IMR-90 (cell line): ENCODE measurements around the gene PARP14. TPM values are rescaled to one million over a fixed set of nuclear protein-coding genes. Genes with fewer than 3 reads are reported as not detected.

ENCODE experiments used
- ATAC-seq: fragments of 200-7000 bp; cut with Tn5 transposase; 2 replicates; pipeline ENCODE4 v1.9.1; 2020; ENCODE audit warnings: low read depth, mild to moderate bottlenecking, moderate library complexity
- BruUV-seq: library from RNA; stranded (reverse); fragments of 400-500 nt; replicated peaks from 2 replicates; lab custom pipeline; 2021; lab: Mats Ljungman, UMichigan
- CTCF ChIA-PET: fragments of 300-600 bp; formaldehyde crosslinking; extraction: SDS; loops from one replicate; lab custom pipeline; 2021; ENCODE audit warnings: antibody characterized with exemption; lab: Yijun Ruan, JAX
- POLR2A ChIA-PET: fragments of 300-600 bp; sonication (Branson Sonifier 250); formaldehyde crosslinking; loops from one replicate; lab custom pipeline; 2022; ENCODE audit warnings: antibody characterized with exemption; ENCODE audit not compliant: unreplicated experiment; lab: Charles Lee
- DNase-seq: peaks from one replicate; pipeline ENCODE4 v3.0.0; 2013
- H2AFZ ChIP-seq: replicated peaks from 2 replicates; pipeline ENCODE3; 2013; ENCODE audit warnings: low read length, mild to moderate bottlenecking; ENCODE audit not compliant: poor library complexity
- H2AK5ac ChIP-seq: 2 replicates; pipeline ENCODE4 v1.6.1; 2013; ENCODE audit warnings: low read depth, low read length, inconsistent platforms
- H2AK9ac ChIP-seq: replicated peaks from 2 replicates; pipeline ENCODE3; 2013; ENCODE audit warnings: mild to moderate bottlenecking, low read depth, low read length, moderate library complexity; ENCODE audit not compliant: poor library complexity
- H2BK120ac ChIP-seq: 2 replicates; pipeline ENCODE4 v1.6.1; 2013; ENCODE audit warnings: low read depth, low read length, inconsistent platforms
- H2BK15ac ChIP-seq: 3 replicates; pipeline ENCODE4 v1.6.1; 2013; ENCODE audit warnings: low read depth, low read length, inconsistent platforms
- H2BK20ac ChIP-seq: 2 replicates; pipeline ENCODE4 v1.6.1; 2013; ENCODE audit warnings: low read depth, mild to moderate bottlenecking, inconsistent platforms, low read length, moderate library complexity
- H2BK5ac ChIP-seq: 2 replicates; pipeline ENCODE4 v1.6.1; 2013; ENCODE audit warnings: mild to moderate bottlenecking, low read depth, low read length, inconsistent platforms; ENCODE audit not compliant: poor library complexity, severe bottlenecking
- H3K14ac ChIP-seq: replicated peaks from 2 replicates; pipeline ENCODE4 v1.6.1; 2013; ENCODE audit warnings: low read depth, low read length, inconsistent platforms
- H3K18ac ChIP-seq: 2 replicates; pipeline ENCODE4 v1.6.1; 2013; ENCODE audit warnings: low read depth, low read length, control low read depth
- H3K23ac ChIP-seq: 2 replicates; pipeline ENCODE4 v1.6.1; 2013; ENCODE audit warnings: low read depth, low read length, inconsistent platforms
- H3K27ac ChIP-seq: 2 replicates; pipeline ENCODE4 v1.5.1; 2013; ENCODE audit warnings: mild to moderate bottlenecking, control low read depth, low read length; ENCODE audit not compliant: insufficient read depth
- H3K27me3 ChIP-seq: 2 replicates; pipeline ENCODE4 v1.6.1; 2013; ENCODE audit warnings: low read length; ENCODE audit not compliant: control insufficient read depth, insufficient read depth
- H3K36me3 ChIP-seq: 2 replicates; pipeline ENCODE4 v1.6.1; 2013; ENCODE audit warnings: low read length, mixed read lengths; ENCODE audit not compliant: control insufficient read depth, insufficient read depth
- H3K4ac ChIP-seq: 2 replicates; pipeline ENCODE4 v1.6.1; 2013; ENCODE audit warnings: low read depth, low read length, inconsistent platforms
- H3K4me1 ChIP-seq: 2 replicates; pipeline ENCODE4 v1.6.1; 2013; ENCODE audit warnings: low read length, mixed read lengths; ENCODE audit not compliant: control insufficient read depth, insufficient read depth
- H3K4me2 ChIP-seq: 2 replicates; pipeline ENCODE4 v1.6.1; 2013; ENCODE audit warnings: low read depth, mild to moderate bottlenecking, control low read depth, low read length, moderate library complexity
- H3K4me3 ChIP-seq: 2 replicates; pipeline ENCODE4 v1.5.1; 2013; ENCODE audit warnings: low read depth, mild to moderate bottlenecking, control low read depth, low read length, moderate library complexity; ENCODE audit not compliant: insufficient read depth
- H3K56ac ChIP-seq: 2 replicates; pipeline ENCODE4 v1.6.1; 2013; ENCODE audit warnings: low read length, inconsistent platforms; ENCODE audit not compliant: insufficient read depth; ENCODE audit errors: extremely low read depth
- H3K79me1 ChIP-seq, 2 experiments: 2 replicates each; pipeline ENCODE4 v1.6.1; 2013; ENCODE audit warnings: low read length in 2 of 2, inconsistent platforms in 1 of 2, low read depth in 1 of 2
- H3K9ac ChIP-seq: 2 replicates; pipeline ENCODE4 v1.6.1; 2013; ENCODE audit warnings: low read depth, low read length, control low read depth
- H3K9me1 ChIP-seq: 2 replicates; pipeline ENCODE4 v1.6.1; 2013; ENCODE audit warnings: low read length, inconsistent platforms; ENCODE audit not compliant: insufficient read depth
- H3K9me3 ChIP-seq: 2 replicates; pipeline ENCODE4 v1.6.1; 2013; ENCODE audit warnings: low read length; ENCODE audit not compliant: control insufficient read depth, insufficient read depth
- H4K20me1 ChIP-seq: 2 replicates; pipeline ENCODE4 v1.6.1; 2013; ENCODE audit warnings: low read length, inconsistent platforms; ENCODE audit not compliant: insufficient read depth
- H4K5ac ChIP-seq: 2 replicates; pipeline ENCODE4 v1.6.1; 2013; ENCODE audit warnings: mild to moderate bottlenecking, low read depth, low read length, control low read depth
- H4K8ac ChIP-seq, 2 experiments: 2 replicates each; pipeline ENCODE4 v1.6.1; 2013; ENCODE audit warnings: low read depth in 2 of 2, low read length in 2 of 2, control low read depth in 1 of 2, inconsistent platforms in 1 of 2
- H4K91ac ChIP-seq: 2 replicates; pipeline ENCODE4 v1.6.1; 2013; ENCODE audit warnings: low read depth, low read length, inconsistent platforms; ENCODE audit not compliant: insufficient read depth
- CTCF ChIP-seq: conservative IDR thresholded peaks from 2 replicates; pipeline ENCODE4 v1.5.1; 2012; ENCODE audit warnings: mild to moderate bottlenecking, low read depth, low read length, improper control_type of control experiment
- NFE2L2 ChIP-seq: fragments of 150-350 bp; IDR thresholded peaks from 2 replicates; pipeline ENCODE4 v1.6.1; 2016; ENCODE audit warnings: low read depth, mild to moderate bottlenecking, low read length
- POLR2A ChIP-seq: IDR thresholded peaks from 2 replicates; pipeline ENCODE4 v1.6.1; 2012; ENCODE audit warnings: mild to moderate bottlenecking, low read depth, low read length
- RAD21 ChIP-seq: IDR thresholded peaks from 2 replicates; pipeline ENCODE4 v1.6.1; 2012; ENCODE audit warnings: low read length, improper control_type of control experiment
- RCOR1 ChIP-seq: IDR thresholded peaks from 2 replicates; pipeline ENCODE4 v1.6.1; 2012; ENCODE audit warnings: mild to moderate bottlenecking, low read length, improper control_type of control experiment; ENCODE audit not compliant: insufficient replicate concordance
- SMC3 ChIP-seq: fragments of 150-350 bp; IDR thresholded peaks from 2 replicates; pipeline ENCODE4 v1.6.1; 2016; ENCODE audit warnings: low read depth, mild to moderate bottlenecking, antibody characterized with exemption, low read length, moderate library complexity
- WGBS, 2 experiments: methylation state at CpG; one replicate each; pipeline versions ENCODE4 v1.1.5 to v1.1.7; 2013; ENCODE audit warnings: missing lambda C conversion rate in 2 of 2; ENCODE audit not compliant: insufficient read length in 1 of 2; ENCODE audit errors: extremely low coverage in 2 of 2; 5-methylcytosine and 5-hydroxymethylcytosine counted together
- dilution Hi-C: fragments of 300-500 bp; cut with HindIII; formaldehyde crosslinking; loops from one replicate; pipeline ENCODE4 v1.14.3; 2018; ENCODE audit warnings: low sequenced_read_pairs; ENCODE audit not compliant: unreplicated experiment
- in situ Hi-C: fragments of 300-500 bp; cut with MboI; formaldehyde crosslinking; loops from 3 replicates; pipeline ENCODE4 v1.14.3; 2019; ENCODE audit warnings: low sequenced_read_pairs, inconsistent platforms, mixed read lengths
- intact Hi-C: fragments of 100-400 bp; cut with micrococcal nuclease; formaldehyde crosslinking; loops from 2 replicates; pipeline ENCODE4 v1.10.0; 2022
- polyA plus RNA-seq, 3 experiments: library from polyadenylated mRNA; depleted of rRNA; stranded (reverse); fragments of >200 nt; gene quantifications; 2 replicates each; pipeline ENCODE4 v1.2.3, GENCODE V29; 2012; ENCODE audit warnings: low replicate concordance in 1 of 3
- total RNA-seq: library from RNA; depleted of rRNA; stranded (reverse); fragments of >200 nt; gene quantifications from 2 replicates; pipeline ENCODE4 v1.2.3, GENCODE V29; 2012

PARP14 gene
- total and polyA plus RNA-seq, 2 of the 4 experiments (the other 2 are of a cell fraction) = 9.3 to 23.1 TPM

- Histone ChIP-seq H4K20me1 (no peaks in the 10 kb centered on the region), H3K9me3 (no peaks in the 10 kb centered on the region), H3K18ac (no peak overlapping the region), H4K8ac (no peak overlapping the region), H3K4ac (no peak overlapping the region; the same call in 1 of the 2 replicates), H3K9ac (no peak overlapping the region), H3K23ac (no peak overlapping the region), H3K79me1 (no peaks in the 10 kb centered on the region), H2AK5ac (no peak overlapping the region), H2BK15ac (no peak overlapping the region), H3K4me3 (no peak overlapping the region), H3K4me1 (no peaks in the 10 kb centered on the region; the same call in 1 of the 2 replicates), H4K91ac (no peak overlapping the region), H3K14ac (no peak overlapping the region), H3K9me1 (peaks cover 3% of the 10 kb centered on the region; the same call in 1 of the 2 replicates), H3K36me3 (peaks cover 2% of the 10 kb centered on the region; the same call in 1 of the 2 replicates), H3K27ac (no peak overlapping the region), H2BK5ac (no peak overlapping the region), H2AFZ (peak overlapping the region; percentile 56), H2BK20ac (no peak overlapping the region), H4K5ac (no peak overlapping the region), H3K4me2 (no peak overlapping the region), H2AK9ac (no peak overlapping the region), H2BK120ac (no peak overlapping the region), H3K56ac (no peak overlapping the region), H3K27me3 (no peaks in the 10 kb centered on the region)
- no CpG with 5 or more reads among the region's 5 CpGs for WGBS, 2 experiments
- TF ChIP-seq POLR2A (no peak), SMC3 (peak; percentile 49; the same call in 1 of the 2 replicates), RAD21 (peak; percentile 67), RCOR1 (no peak), NFE2L2 (no peak), CTCF (peak; percentile 69)
- DNase-seq (peak; percentile 44), ATAC-seq (peak; percentile 64)
- in situ Hi-C loops = no loop called here
- BruUV-seq = no TSS peak
- intact Hi-C loops = no loop called here
- ChIA-PET CTCF (interaction anchor here (0.5 to 1.5 kb wide), 6 partner anchors 9 to 314 kb away, joined by 3 to 6 read pairs (median 4); no protein-coding TSS in a partner anchor), POLR2A (no interaction called here)
- dilution Hi-C loops = no loop called here
These were observed 74.3 kb downstream of the PARP14 start for GRCh38 chr3:122754929-122755328.
